ENCODE results near the gene CLRN1. TPM values are rescaled to one million over a fixed set of nuclear protein-coding genes. Genes with fewer than 3 reads are reported as not detected.

CLRN1 gene
- total RNA-seq, 3 donors from 2014 or later: not detected

- intact Hi-C loops (cut with DNase I, micrococcal nuclease): no loop called here
- Histone ChIP-seq H3K9me3 (no peaks in the 10 kb centered on the region), H3K36me3 (ENCODE audit: low read depth) (no peaks in the 10 kb centered on the region), H3K4me1 (ENCODE audit: low read depth) (no peaks in the 10 kb centered on the region), H3K4me3 (no peak overlapping the region)
- DNase-seq: no peak
- ATAC-seq: no peak
- TF ChIP-seq CTCF (IDR thresholded peaks at IDR 0.05): no peak
These were observed 2.8 kb upstream of the CLRN1 start for GRCh38 chr3:150975086-150975991.

GRCh38 chr3:150970665-150971324 lies 1.7 kb downstream of the CLRN1 start:
- no peak for ATAC-seq
- no peak for TF ChIP-seq CTCF (IDR thresholded peaks at IDR 0.05)
- no peaks in the 10 kb centered on the region for H3K36me3 ChIP-seq (ENCODE audit: low read depth)
- no peak for DNase-seq
- intact Hi-C loops (cut with DNase I, micrococcal nuclease): no loop called here
- no peak overlapping the region for H3K4me3 ChIP-seq
- no peaks in the 10 kb centered on the region for H3K9me3 ChIP-seq
- H3K4me1 ChIP-seq (ENCODE audit: low read depth): no peaks in the 10 kb centered on the region

GRCh38 chr3:150968341-150969035 lies 4.0 kb downstream of the CLRN1 start:
- H3K4me1 ChIP-seq (ENCODE audit: low read depth): no peaks in the 10 kb centered on the region
- TF ChIP-seq CTCF (IDR thresholded peaks at IDR 0.05): no peak
- no peak overlapping the region for H3K4me3 ChIP-seq
- no peak for DNase-seq
- H3K36me3 ChIP-seq (ENCODE audit: low read depth): no peaks in the 10 kb centered on the region
- intact Hi-C loops (cut with DNase I, micrococcal nuclease): no loop called here
- no peak for ATAC-seq
- H3K9me3 ChIP-seq: no peaks in the 10 kb centered on the region

- no peak for ATAC-seq
- intact Hi-C loops (cut with DNase I, micrococcal nuclease): no loop called here
- DNase-seq: no peak
These were observed 7.1 kb downstream of the CLRN1 start for GRCh38 chr3:150965436-150965835.

More at GRCh38 chr3:150965436-150965835, 7.1 kb downstream of the CLRN1 start:
- H3K4me3 ChIP-seq: no peak overlapping the region
- TF ChIP-seq CTCF (IDR thresholded peaks at IDR 0.05): no peak
- H3K4me1 ChIP-seq (ENCODE audit: low read depth): no peaks in the 10 kb centered on the region
- H3K9me3 ChIP-seq: no peaks in the 10 kb centered on the region
- no peaks in the 10 kb centered on the region for H3K36me3 ChIP-seq (ENCODE audit: low read depth)

All from mucosa of descending colon (tissue), 3 donors.